GM18499 (cell line): ENCODE measurements around the gene ISM1.

Experiments used
- ATAC-seq: cut with Tn5 transposase; IDR thresholded peaks from one replicate; pipeline ENCODE4 v1.9.1; 2021; ENCODE audit warnings: moderate number of reproducible peaks; ENCODE audit not compliant: insufficient read depth, unreplicated experiment

ISM1 gene

DNA sequence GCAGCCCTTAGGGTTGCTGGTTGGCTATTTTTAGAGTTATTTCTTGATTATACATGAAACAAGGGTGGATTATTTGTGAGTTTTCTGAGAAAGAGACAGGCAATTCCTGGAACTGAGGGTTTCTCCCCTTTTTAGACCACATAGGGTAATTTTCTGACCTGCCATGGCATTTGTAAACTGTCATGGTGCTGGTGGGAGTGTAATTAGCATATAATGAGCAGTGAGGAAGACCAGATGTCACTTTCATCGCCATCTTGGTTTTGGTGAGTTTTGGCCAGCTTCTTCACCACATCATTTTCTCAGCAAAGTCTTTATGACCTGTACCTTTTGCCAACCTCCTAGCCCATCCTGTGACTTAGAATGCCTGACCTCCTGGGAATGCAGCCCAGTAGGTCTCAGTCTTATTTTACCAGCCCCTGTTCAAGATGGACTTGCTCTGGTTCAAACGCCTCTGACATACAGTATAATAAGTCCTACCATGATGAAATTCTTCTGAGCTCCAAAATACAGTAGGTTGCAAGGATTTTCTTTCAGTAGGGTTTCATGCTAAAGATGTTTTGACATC, 117.1 kb downstream of the ISM1 start:
- no peak for ATAC-seq

DNA sequence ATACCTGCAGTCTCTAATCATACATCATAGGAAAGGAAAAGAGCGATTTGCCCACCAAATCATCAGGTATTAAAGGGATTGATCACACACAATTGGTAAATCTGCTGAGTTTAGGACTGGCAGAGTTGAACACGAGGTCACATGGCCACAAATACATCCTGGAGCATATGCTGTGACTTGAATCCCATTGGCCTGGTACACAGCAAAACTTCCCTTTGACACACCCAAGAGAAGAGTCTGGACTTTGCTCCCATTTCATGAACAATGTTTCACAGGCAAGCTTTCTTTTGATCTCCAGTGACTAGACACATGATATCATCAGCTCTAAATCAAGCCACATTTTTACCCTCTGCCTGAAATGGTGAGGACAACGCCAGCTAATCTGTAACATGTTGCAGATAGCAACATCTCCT, 117.9 kb downstream of the ISM1 start:
- no peak for ATAC-seq

DNA sequence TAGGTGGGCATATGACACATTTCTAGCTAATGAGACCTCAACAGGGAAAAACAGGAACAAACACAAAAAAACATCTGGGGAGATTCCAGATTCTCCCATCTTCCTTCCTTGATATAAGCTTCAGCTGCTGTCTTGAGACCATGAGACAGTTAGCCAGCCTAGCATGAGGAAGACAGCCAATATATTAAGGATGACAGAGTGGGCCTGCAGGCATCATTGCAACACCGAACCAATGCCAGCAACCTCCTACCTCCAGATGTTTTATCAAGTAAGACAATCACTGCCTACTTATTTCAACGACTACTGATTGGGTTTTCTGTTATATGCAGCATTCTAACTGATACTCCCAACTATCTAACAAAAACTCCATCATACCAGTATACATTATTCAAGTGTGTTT, 119.0 kb downstream of the ISM1 start:
- ATAC-seq = no peak

DNA sequence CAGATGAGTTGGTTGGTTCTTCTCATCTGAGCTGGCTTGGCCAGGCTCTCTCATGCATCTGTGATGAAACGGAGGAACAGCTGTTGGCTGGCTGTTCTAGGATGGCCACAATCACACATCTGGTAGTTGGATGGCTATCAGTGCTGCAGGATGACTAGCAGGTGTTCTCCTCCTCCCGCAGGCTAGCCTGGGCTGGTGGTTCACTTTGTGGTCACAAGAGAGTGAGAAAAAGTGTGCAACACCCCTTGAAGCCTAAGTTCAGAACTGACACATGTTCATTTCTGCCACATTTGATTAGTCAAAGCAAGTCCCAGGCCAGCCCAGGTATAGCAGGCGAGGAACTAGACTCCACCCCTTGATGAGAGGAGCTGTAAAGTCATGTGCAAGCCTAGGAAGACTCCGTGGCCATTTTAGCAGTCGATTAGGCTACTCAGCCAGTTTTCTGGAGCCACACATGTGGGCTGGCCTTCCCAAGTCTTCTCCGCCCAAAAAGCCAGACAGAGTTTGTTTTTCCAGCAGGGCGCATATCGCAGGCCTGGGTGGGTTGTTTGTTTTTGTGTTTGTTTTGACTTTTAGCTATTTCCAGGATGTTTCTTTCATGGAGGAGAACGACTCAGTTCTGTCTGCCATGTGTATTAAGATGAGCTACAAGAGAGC, 120.8 kb downstream of the ISM1 start:
- ATAC-seq = no peak

DNA sequence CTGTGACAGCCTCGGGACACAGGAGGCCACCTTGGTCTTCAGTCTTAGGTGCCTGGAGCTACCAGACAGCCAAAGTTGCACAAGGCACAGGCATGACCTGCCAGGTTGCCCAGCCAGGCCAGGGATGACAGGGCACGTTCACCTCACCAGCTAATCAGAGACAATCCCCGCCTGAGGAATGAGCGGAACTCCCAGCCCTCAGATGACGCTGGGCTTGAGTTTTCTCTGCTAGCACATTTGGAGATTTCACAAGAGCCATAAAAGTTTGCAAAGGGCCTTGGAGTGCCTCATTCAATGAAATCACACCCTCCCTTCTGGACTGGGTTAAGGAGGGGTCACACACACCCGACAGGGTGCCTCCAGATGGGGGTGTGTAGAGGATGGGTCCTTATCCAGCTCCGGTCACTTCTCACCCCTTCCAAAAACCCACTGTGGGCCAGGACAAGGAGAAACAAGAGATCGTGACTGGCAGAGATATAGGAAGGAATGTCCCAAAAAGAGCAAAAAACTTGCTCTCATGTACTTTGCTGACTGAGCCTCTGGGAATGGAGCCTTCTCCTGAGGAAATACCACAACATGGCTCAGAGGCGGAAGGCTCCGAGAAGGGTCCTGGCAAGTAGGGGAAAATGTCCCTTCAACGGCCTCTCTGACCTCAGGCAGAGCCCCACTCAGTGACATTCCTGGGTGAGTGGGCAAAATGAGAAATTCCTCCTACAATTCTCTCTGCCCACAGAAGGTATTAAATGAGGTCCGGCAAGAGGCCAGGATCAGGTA, 121.6 kb downstream of the ISM1 start:
- ATAC-seq = no peak

DNA sequence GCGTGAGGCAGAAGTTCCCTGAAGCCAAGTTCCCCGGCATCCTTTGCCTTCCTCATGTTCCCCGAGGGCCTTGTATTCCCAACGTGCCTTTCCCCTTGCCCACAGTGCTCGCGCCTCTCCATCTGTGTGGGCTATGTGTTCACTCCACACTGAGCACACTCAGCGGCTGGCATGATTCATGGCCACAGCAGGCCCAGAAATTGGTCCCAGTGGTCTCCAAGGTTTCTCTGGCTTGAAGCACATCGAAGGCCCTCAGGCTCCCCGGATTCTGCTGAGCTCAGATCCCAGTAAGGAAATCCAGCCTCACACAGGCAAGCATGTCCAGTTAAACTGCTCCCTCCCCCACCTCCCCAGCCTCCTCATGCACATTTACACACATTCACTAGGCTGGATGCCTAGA, 123.6 kb downstream of the ISM1 start:
- ATAC-seq = no peak

DNA sequence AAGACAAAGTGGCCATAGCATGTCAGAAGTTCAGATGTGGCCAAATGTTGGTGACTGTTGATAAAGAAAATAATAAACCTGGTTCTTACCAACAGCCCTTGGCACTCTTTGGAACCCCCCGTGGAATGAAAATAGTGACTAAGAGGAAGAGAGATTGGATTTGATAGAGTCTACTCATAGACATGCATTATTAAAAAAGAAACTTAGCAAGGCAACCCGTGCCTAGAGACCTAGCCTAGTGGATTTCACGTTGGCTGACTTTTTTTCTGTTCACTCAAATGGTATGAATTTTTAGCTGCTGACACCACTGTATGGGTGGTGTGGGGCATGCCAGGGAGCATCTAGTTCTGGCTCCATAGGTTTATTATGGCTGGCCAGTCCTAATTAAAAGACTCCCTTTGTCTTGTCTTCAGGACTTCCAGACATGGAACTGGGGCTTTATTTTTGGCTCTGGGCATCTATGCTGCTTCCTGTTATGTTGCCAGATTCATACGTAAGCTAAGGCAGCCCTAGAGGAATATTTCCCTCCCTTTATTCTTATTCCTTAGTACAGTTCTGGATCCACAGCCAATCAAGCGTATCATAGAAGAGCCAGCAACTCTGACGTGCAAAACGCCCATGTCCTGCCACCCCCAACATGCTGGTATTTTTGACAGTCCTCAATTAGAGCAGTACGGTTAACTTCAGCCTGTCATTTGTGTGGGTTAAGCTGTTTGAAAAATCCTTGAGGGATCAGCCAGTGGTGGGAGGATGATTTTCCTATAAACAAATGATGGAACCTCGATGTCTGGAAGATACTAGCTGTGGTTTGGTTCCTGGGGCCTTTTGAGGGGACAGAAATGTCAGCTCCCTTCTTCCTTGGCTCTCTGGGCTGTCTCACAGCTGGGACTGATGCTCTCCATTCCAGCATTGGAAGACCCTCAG, 127.5 kb downstream of the ISM1 start:
- ATAC-seq = no peak

DNA sequence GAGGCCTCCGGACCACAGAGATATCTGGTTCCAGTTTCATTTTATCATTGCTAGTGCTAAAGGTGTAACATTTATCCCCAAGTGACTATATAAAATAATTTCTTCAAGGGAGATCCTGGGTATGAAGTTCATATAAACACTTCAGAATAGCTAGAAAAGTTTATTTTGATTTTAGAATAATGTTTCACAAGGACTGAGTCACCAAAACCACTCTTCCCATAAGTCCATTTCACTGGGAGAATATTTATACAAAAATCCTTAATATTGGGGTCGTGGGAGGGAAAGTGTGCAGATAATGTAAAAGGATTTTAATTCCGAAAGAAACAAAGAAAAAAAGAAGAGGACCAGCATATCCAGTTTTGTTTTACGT, 128.1 kb downstream of the ISM1 start:
- ATAC-seq = no peak
